Renal cortex interstitium (tissue), 15 donors: Measurements from ENCODE around the gene AKAP13. TPM values are rescaled to one million over a fixed set of nuclear protein-coding genes. Genes with fewer than 3 reads are reported as not detected.
"Not testable (repeated sequence)": the region's sequence is repeated elsewhere in the genome, so short reads cannot be mapped to it uniquely, and the experiment has no call there.

Experiments
- DNase-seq, 11 donors: peaks; one replicate each; pipeline ENCODE4 v3.0.0-alpha.2; 2013; ENCODE audit warnings: low read depth in 9 of 11, low spot score in 4 of 11; ENCODE audit errors: extremely low read depth in 1 of 11
- long read RNA-seq, 16 experiments: transcript quantifications; one replicate each; lab custom pipeline, GENCODE V29; 2026
- polyA plus RNA-seq, 3 donors: library from polyadenylated mRNA; unstranded; fragments of 120-200 nt; gene quantifications; one replicate each; pipeline ENCODE4 v1.2.1, GENCODE V29; 2013; ENCODE audit not compliant: insufficient read length in 3 of 3

Gene AKAP13
- 10 to 100 TPM; 90.0 to 91.2 (median 91.2) TPM for polyA plus RNA-seq
- long read RNA-seq, donor 1, result 0 reads
- long read RNA-seq, donor 2, partial matches to known transcripts, result 12 of 12 reads
- long read RNA-seq, donor 2, other reads (novel, unspliced or antisense), result 0 of 12 reads
- long read RNA-seq, donor 3, partial matches to known transcripts, result 5 of 5 reads
- long read RNA-seq, donor 3, other reads (novel, unspliced or antisense), result 0 of 5 reads
- long read RNA-seq, donor 4, partial matches to known transcripts, result 5 of 5 reads
- long read RNA-seq, donor 4, other reads (novel, unspliced or antisense), result 0 of 5 reads
- long read RNA-seq, donor 5, result 0 reads
- long read RNA-seq, donor 6, partial matches to known transcripts, result 16 of 16 reads
- long read RNA-seq, donor 6, other reads (novel, unspliced or antisense), result 0 of 16 reads
- long read RNA-seq, donor 7, full-length matches to known transcripts, result 1 of 12 reads
- long read RNA-seq, donor 7, partial matches to known transcripts, result 11 of 12 reads
- long read RNA-seq, donor 7, other reads (novel, unspliced or antisense), result 0 of 12 reads
- long read RNA-seq, donor 8, result 0 reads
- long read RNA-seq, donor 9, partial matches to known transcripts, result 7 of 7 reads
- long read RNA-seq, donor 9, other reads (novel, unspliced or antisense), result 0 of 7 reads
- long read RNA-seq, donor 10, partial matches to known transcripts, result 7 of 8 reads
- long read RNA-seq, donor 10, other reads (novel, unspliced or antisense), result 0 of 8 reads
- long read RNA-seq, donor 11, result 0 reads
- long read RNA-seq, donor 12, full-length matches to known transcripts, result 1 of 1 reads
- long read RNA-seq, donor 12, partial matches to known transcripts, result 0 of 1 reads
- long read RNA-seq, donor 12, other reads (novel, unspliced or antisense), result 0 of 1 reads
- long read RNA-seq, donor 13, result 0 reads
- long read RNA-seq, donor 14, partial matches to known transcripts, result 28 of 28 reads
- long read RNA-seq, donor 14, other reads (novel, unspliced or antisense), result 0 of 28 reads
- long read RNA-seq, donor 15, partial matches to known transcripts, result 39 of 40 reads
- long read RNA-seq, donor 15, other reads (novel, unspliced or antisense), result 0 of 40 reads
- long read RNA-seq, donor 16, full-length matches to known transcripts, result 2 of 95 reads
- long read RNA-seq, donor 16, partial matches to known transcripts, result 93 of 95 reads
- long read RNA-seq, donor 16, other reads (novel, unspliced or antisense), result 0 of 95 reads

GRCh38 chr15:85380217-85380811, at the start of gene AKAP13:
AKAP13 (plus strand) TSS chr15:85380603; CDS start chr15:85485721, 105,118 bp downstream.
- DNase-seq, result peak; percentile 91 to 99 (median 96)

GRCh38 chr15:85330901-85331588, 49.4 kb upstream of the AKAP13 start:
- peak; percentile 65 to 90 (median 76) for DNase-seq

- DNase-seq, result no peak
These were observed 48.6 kb upstream of the AKAP13 start for GRCh38 chr15:85331655-85332285.

- DNase-seq, result no peak
These were observed 47.1 kb upstream of the AKAP13 start for GRCh38 chr15:85333132-85333831.

GRCh38 chr15:85334241-85334640, 46.2 kb upstream of the AKAP13 start:
- DNase-seq, result no peak

- DNase-seq, result no peak
These were observed 45.0 kb upstream of the AKAP13 start for GRCh38 chr15:85335193-85335942.

- no peak for DNase-seq
These were observed 43.5 kb upstream of the AKAP13 start for GRCh38 chr15:85336880-85337279.

GRCh38 chr15:85337425-85338074, 42.9 kb upstream of the AKAP13 start:
- DNase-seq, result no peak

GRCh38 chr15:85340321-85340665, 40.1 kb upstream of the AKAP13 start:
- DNase-seq, result no peak

GRCh38 chr15:85340852-85341251, 39.6 kb upstream of the AKAP13 start:
- DNase-seq, result no peak

- not testable (repeated sequence) for DNase-seq
These were observed 38.2 kb upstream of the AKAP13 start for GRCh38 chr15:85342163-85342562.

GRCh38 chr15:85343443-85343842, 37.0 kb upstream of the AKAP13 start:
- not testable (repeated sequence) for DNase-seq

GRCh38 chr15:85344241-85344640, 36.2 kb upstream of the AKAP13 start:
- DNase-seq, result not testable (repeated sequence)

GRCh38 chr15:85344653-85345114, 35.7 kb upstream of the AKAP13 start:
- not testable (repeated sequence) for DNase-seq

GRCh38 chr15:85345196-85345918, 35.0 kb upstream of the AKAP13 start:
- not testable (repeated sequence) for DNase-seq
